GM06990 (cell line): Measurements from ENCODE around the gene UQCRH.

ENCODE experiments used
- DNase-seq: peaks from one replicate; pipeline ENCODE4 v3.0.0-alpha.2; 2011; ENCODE audit not compliant: insufficient read length; ENCODE audit errors: extremely low read depth
- H3K27me3 ChIP-seq: replicated peaks from 2 replicates; pipeline ENCODE4 v1.6.0; 2011; ENCODE audit warnings: low read length; ENCODE audit not compliant: control insufficient read depth, insufficient read depth
- H3K36me3 ChIP-seq: 2 replicates; pipeline ENCODE4 v1.5.1; 2011; ENCODE audit warnings: low read length; ENCODE audit not compliant: control insufficient read depth, insufficient read depth
- H3K4me3 ChIP-seq: replicated peaks from 2 replicates; pipeline ENCODE4 v1.5.1; 2011; ENCODE audit warnings: low read depth, mild to moderate bottlenecking, control low read depth, low read length
- CTCF ChIP-seq: IDR thresholded peaks from 2 replicates; pipeline ENCODE4 v1.5.1; 2011; ENCODE audit warnings: low read length, control low read depth, mild to moderate bottlenecking, inconsistent platforms; ENCODE audit not compliant: insufficient read depth, poor library complexity, severe bottlenecking

UQCRH gene

GRCh38 chr1:46281021-46281420, 22.5 kb upstream of the UQCRH start:
- Histone ChIP-seq H3K36me3 (peaks cover 40% of the 10 kb centered on the region), H3K4me3 (no peak overlapping the region), H3K27me3 (no peaks in the 10 kb centered on the region)
- no peak for TF ChIP-seq CTCF
- DNase-seq, result no peak

GRCh38 chr1:46284058-46284457, 19.4 kb upstream of the UQCRH start:
- DNase-seq, result no peak
- Histone ChIP-seq H3K27me3 (no peaks in the 10 kb centered on the region), H3K36me3 (peaks cover 39% of the 10 kb centered on the region), H3K4me3 (no peak overlapping the region)
- no peak for TF ChIP-seq CTCF

GRCh38 chr1:46284597-46285564, 18.6 kb upstream of the UQCRH start:
- H3K4me3 ChIP-seq, result no peak overlapping the region
- TF ChIP-seq CTCF, result no peak
- H3K36me3 ChIP-seq, result peaks cover 33% of the 10 kb centered on the region
- no peak for DNase-seq
- no peaks in the 10 kb centered on the region for H3K27me3 ChIP-seq

GRCh38 chr1:46285730-46286477, 17.6 kb upstream of the UQCRH start:
- no peak for DNase-seq
- no peaks in the 10 kb centered on the region for H3K27me3 ChIP-seq

More at GRCh38 chr1:46285730-46286477, 17.6 kb upstream of the UQCRH start:
- peaks cover 28% of the 10 kb centered on the region for H3K36me3 ChIP-seq
- H3K4me3 ChIP-seq, result no peak overlapping the region
- no peak for TF ChIP-seq CTCF
